COLO668 (cell line): ENCODE data around the gene BBLN.

Experiments used
- DNase-seq: peaks from one replicate; lab custom pipeline; 2025; ENCODE audit not compliant: unreplicated experiment; lab: John Stamatoyannopoulos, UW

BBLN gene

GRCh38 chr9:128162215-128163026 is 2.4 kb downstream of the BBLN start:
- no peak for DNase-seq

- DNase-seq: no peak
These were observed 3.0 kb downstream of the BBLN start for GRCh38 chr9:128163027-128163515.

- DNase-seq: no peak
These were observed 3.6 kb downstream of the BBLN start for GRCh38 chr9:128163523-128164306.

GRCh38 chr9:128164307-128164885 is 4.3 kb downstream of the BBLN start:
- DNase-seq: no peak

- DNase-seq: no peak
These were observed 6.1 kb downstream of the BBLN start for GRCh38 chr9:128166169-128166568.

- no peak for DNase-seq
These were observed 7.1 kb downstream of the BBLN start for GRCh38 chr9:128167209-128167608.

GRCh38 chr9:128168731-128169308 is 8.8 kb downstream of the BBLN start:
- DNase-seq: no peak

GRCh38 chr9:128169492-128169891 is 9.4 kb downstream of the BBLN start:
- no peak for DNase-seq

GRCh38 chr9:128169925-128170324 is 9.9 kb downstream of the BBLN start:
- DNase-seq: no peak

- no peak for DNase-seq
These were observed 14.0 kb downstream of the BBLN start for GRCh38 chr9:128174062-128174461.

GRCh38 chr9:128175102-128175563 is 15.1 kb downstream of the BBLN start:
- DNase-seq: no peak

- DNase-seq: no peak
These were observed 15.7 kb downstream of the BBLN start for GRCh38 chr9:128175726-128176125.

- peak; percentile 29 for DNase-seq
These were observed 18.9 kb downstream of the BBLN start for GRCh38 chr9:128178806-128179431.

- no peak for DNase-seq
These were observed 19.9 kb downstream of the BBLN start for GRCh38 chr9:128180001-128180400.

GRCh38 chr9:128180447-128180846 is 20.4 kb downstream of the BBLN start:
- no peak for DNase-seq

GRCh38 chr9:128181480-128181879 is 21.4 kb downstream of the BBLN start:
- peak; percentile 12 for DNase-seq

- DNase-seq: no peak
These were observed 23.0 kb downstream of the BBLN start for GRCh38 chr9:128182893-128183588.

- no peak for DNase-seq
These were observed 26.2 kb downstream of the BBLN start for GRCh38 chr9:128185979-128186965.

- DNase-seq: no peak
These were observed 27.3 kb downstream of the BBLN start for GRCh38 chr9:128187361-128187760.
